HepG2 (cell line): Measurements from ENCODE around the gene POLRMT. TPM values are rescaled to one million over a fixed set of nuclear protein-coding genes. Genes with fewer than 3 reads are reported as not detected.

ENCODE experiments used
- CBFB ChIP-seq: sonication (generic); formaldehyde crosslinking; IDR thresholded peaks from 2 replicates; pipeline ENCODE4 v1.4.0; 2020; ENCODE audit warnings: missing genetic modification reagents
- CERS6 ChIP-seq: sonication (generic); formaldehyde crosslinking; IDR thresholded peaks from 2 replicates; pipeline ENCODE4 v1.5.0; 2020; ENCODE audit warnings: missing genetic modification reagents
- ETS1 ChIP-seq: sonication (generic); formaldehyde crosslinking; IDR thresholded peaks from 2 replicates; pipeline ENCODE4 v1.4.0; 2020; ENCODE audit warnings: missing genetic modification reagents
- ETV6 ChIP-seq: sonication (generic); formaldehyde crosslinking; conservative IDR thresholded peaks from 2 replicates; pipeline ENCODE4 v1.4.0; 2020; ENCODE audit warnings: missing genetic modification reagents
- GLI4 ChIP-seq: sonication (generic); formaldehyde crosslinking; IDR thresholded peaks from 2 replicates; pipeline ENCODE4 v1.5.1; 2020; ENCODE audit warnings: missing genetic modification reagents, mild to moderate bottlenecking, moderate library complexity, borderline replicate concordance
- HINFP ChIP-seq: sonication (generic); formaldehyde crosslinking; IDR thresholded peaks from 2 replicates; pipeline ENCODE4 v1.4.0; 2020; ENCODE audit warnings: low read depth, mild to moderate bottlenecking, missing genetic modification reagents
- HOXD1 ChIP-seq: sonication (generic); formaldehyde crosslinking; IDR thresholded peaks from 2 replicates; pipeline ENCODE4 v1.5.0; 2020; ENCODE audit warnings: missing genetic modification reagents
- IKZF4 ChIP-seq: sonication (generic); formaldehyde crosslinking; IDR thresholded peaks from 2 replicates; pipeline ENCODE4 v1.5.1; 2020; ENCODE audit warnings: borderline replicate concordance, mild to moderate bottlenecking, low read depth, missing genetic modification reagents; ENCODE audit errors: not compliant biosample characterization
- KLF12 ChIP-seq: sonication (generic); formaldehyde crosslinking; IDR thresholded peaks from 2 replicates; pipeline ENCODE4 v1.4.0; 2020; ENCODE audit warnings: missing genetic modification reagents, borderline replicate concordance
- MLXIP ChIP-seq: sonication (generic); formaldehyde crosslinking; IDR thresholded peaks from 2 replicates; pipeline ENCODE4 v1.9.0; 2021; ENCODE audit warnings: missing genetic modification reagents, borderline replicate concordance
- TAF1 ChIP-seq: sonication (generic); formaldehyde crosslinking; IDR thresholded peaks from 2 replicates; pipeline ENCODE4 v1.4.0; 2020; ENCODE audit warnings: missing genetic modification reagents
- U2AF2 ChIP-seq: fragments of 200-400 bp; formaldehyde crosslinking; IDR thresholded peaks from 2 replicates; pipeline ENCODE4 v1.6.1; 2017; ENCODE audit warnings: low read depth, mild to moderate bottlenecking, low read length
- WIZ ChIP-seq: sonication (generic); formaldehyde crosslinking; IDR thresholded peaks from 2 replicates; pipeline ENCODE4 v1.5.1; 2020; ENCODE audit warnings: mild to moderate bottlenecking, missing genetic modification reagents
- YEATS2 ChIP-seq: sonication (generic); formaldehyde crosslinking; IDR thresholded peaks from 2 replicates; pipeline ENCODE4 v1.4.0; 2020; ENCODE audit warnings: missing genetic modification reagents, borderline replicate concordance
- ZNF12 ChIP-seq: sonication (generic); formaldehyde crosslinking; IDR thresholded peaks from 2 replicates; pipeline ENCODE4 v1.5.0; 2020; ENCODE audit warnings: missing genetic modification reagents
- ZNF160 ChIP-seq: sonication (generic); formaldehyde crosslinking; IDR thresholded peaks from 2 replicates; pipeline ENCODE4 v1.8.0; 2022; ENCODE audit warnings: mild to moderate bottlenecking, inconsistent platforms, missing genetic modification reagents
- ZNF225 ChIP-seq: sonication (generic); formaldehyde crosslinking; IDR thresholded peaks from 2 replicates; pipeline ENCODE4 v1.4.0; 2020; ENCODE audit warnings: mild to moderate bottlenecking, missing genetic modification reagents
- ZNF264 ChIP-seq: sonication (generic); formaldehyde crosslinking; IDR thresholded peaks from 2 replicates; pipeline ENCODE4 v1.4.0; 2020; ENCODE audit warnings: missing genetic modification reagents
- ZNF337 ChIP-seq: sonication (generic); formaldehyde crosslinking; IDR thresholded peaks from 2 replicates; pipeline ENCODE4 v1.5.1; 2020; ENCODE audit warnings: missing genetic modification reagents, low read depth, mild to moderate bottlenecking, borderline replicate concordance
- ZNF33B ChIP-seq: sonication (generic); formaldehyde crosslinking; IDR thresholded peaks from 2 replicates; pipeline ENCODE4 v1.5.1; 2020; ENCODE audit warnings: mild to moderate bottlenecking, missing genetic modification reagents
- ZNF451 ChIP-seq: sonication (generic); formaldehyde crosslinking; IDR thresholded peaks from 2 replicates; pipeline ENCODE4 v1.5.0; 2020; ENCODE audit warnings: mild to moderate bottlenecking, missing genetic modification reagents
- ZNF557 ChIP-seq: sonication (generic); formaldehyde crosslinking; IDR thresholded peaks from 2 replicates; pipeline ENCODE4 v1.4.0; 2020; ENCODE audit warnings: missing genetic modification reagents
- ZNF746 ChIP-seq: sonication (generic); formaldehyde crosslinking; IDR thresholded peaks from 2 replicates; pipeline ENCODE4 v1.8.0; 2022; ENCODE audit warnings: mild to moderate bottlenecking, missing genetic modification reagents
- polyA plus RNA-seq, 8 experiments: library from polyadenylated mRNA; depleted of rRNA in 3 of 8; stranded (reverse) in 7 of 8; unstranded in 1 of 8; fragments of >200 nt; fragmentation: Illumina TruSeq in 4 of 8; extraction: Trizol in 4 of 8; gene quantifications; 2 replicates each; pipeline versions ENCODE4 v1.2.1 to v1.2.3, GENCODE V29; 2011 to 2016; ENCODE audit warnings: low read depth in 4 of 8, missing spikeins in 1 of 8, mixed read lengths in 1 of 8; ENCODE audit not compliant: insufficient read depth in 1 of 8
- total RNA-seq, 5 experiments: library from RNA; depleted of rRNA; stranded (reverse); fragments of >200 nt; fragmentation: Illumina TruSeq; extraction: Trizol; gene quantifications; 2 replicates each; pipeline ENCODE4 v1.2.3, GENCODE V29; 2016; ENCODE audit warnings: low read depth in 1 of 5

Gene POLRMT
- total and polyA plus RNA-seq, 2 of the 13 experiments (the other 11 are each of a cell fraction or from before 2014, with no cell fraction given): 78.0 to 101 TPM

GRCh38 chr19:591099-591958 lies 42.0 kb downstream of the POLRMT start (continued):
- TF ChIP-seq ZNF33B (no peak), U2AF2 (no peak), ZNF12 (CRISPR knock-in tag) (peak; percentile 51; the same call in 1 of the 2 replicates), ZNF451 (no peak), IKZF4 (peak; percentile 76), YEATS2 (CRISPR knock-in tag) (0 out of 2 replicates have a peak, but pooled peaks have one; percentile 24), GLI4 (peak; percentile 61; the same call in 1 of the 2 replicates), HOXD1 (CRISPR knock-in tag) (peak; percentile 80), ZNF746 (CRISPR knock-in tag) (peak; percentile 47; the same call in 1 of the 2 replicates), MLXIP (CRISPR knock-in tag) (peak; percentile 87), WIZ (peak; percentile 74), CBFB (0 out of 2 replicates have a peak, but pooled peaks have one; percentile 25), ZNF337 (CRISPR knock-in tag) (peak; percentile 45; the same call in 1 of the 2 replicates), ETV6 (CRISPR knock-in tag) (peak; percentile 82; the same call in 1 of the 2 replicates), TAF1 (peak; percentile 17; the same call in 1 of the 2 replicates), ZNF557 (peak; percentile 84; the same call in 1 of the 2 replicates), ZNF160 (CRISPR knock-in tag) (peak; percentile 58; the same call in 1 of the 2 replicates), ZNF225 (CRISPR knock-in tag) (peak; percentile 31; the same call in 1 of the 2 replicates), HINFP (CRISPR knock-in tag) (peak; percentile 31; the same call in 1 of the 2 replicates), ZNF264 (CRISPR knock-in tag) (peak; percentile 56; the same call in 1 of the 2 replicates), KLF12 (CRISPR knock-in tag) (peak; percentile 76; the same call in 1 of the 2 replicates), CERS6 (CRISPR knock-in tag) (no peak), ETS1 (CRISPR knock-in tag) (peak; percentile 84)
